Rectal smooth muscle tissue (tissue), 1 donor: ENCODE results near the gene LRRC8D.

ENCODE experiments used
- H3K27ac ChIP-seq: one replicate; pipeline ENCODE4 v1.7.0; 2013; ENCODE audit warnings: low read depth, low read length, inconsistent platforms
- H3K27me3 ChIP-seq: one replicate; pipeline ENCODE4 v1.7.0; 2013; ENCODE audit warnings: low read length; ENCODE audit not compliant: control insufficient read depth, insufficient read depth
- H3K36me3 ChIP-seq: one replicate; pipeline ENCODE4 v1.7.0; 2013; ENCODE audit warnings: low read length; ENCODE audit not compliant: control insufficient read depth, insufficient read depth
- H3K4me1 ChIP-seq: one replicate; pipeline ENCODE4 v1.7.0; 2013; ENCODE audit warnings: low read length; ENCODE audit not compliant: control insufficient read depth, insufficient read depth
- H3K4me3 ChIP-seq: one replicate; pipeline ENCODE4 v1.7.0; 2013; ENCODE audit warnings: low read length
- H3K9ac ChIP-seq: one replicate; pipeline ENCODE4 v1.7.0; 2013; ENCODE audit warnings: low read length

LRRC8D gene

GRCh38 chr1:89884718-89885596 lies 64.1 kb downstream of the LRRC8D start:
- Histone ChIP-seq H3K27me3 (no peaks in the 10 kb centered on the region), H3K36me3 (no peaks in the 10 kb centered on the region), H3K4me1 (no peaks in the 10 kb centered on the region), H3K9ac (no peak overlapping the region), H3K27ac (no peak overlapping the region), H3K4me3 (no peak overlapping the region)

- no peaks in the 10 kb centered on the region for H3K4me1 ChIP-seq
- no peaks in the 10 kb centered on the region for H3K36me3 ChIP-seq
- no peak overlapping the region for H3K4me3 ChIP-seq
- no peaks in the 10 kb centered on the region for H3K27me3 ChIP-seq
- H3K27ac ChIP-seq, result no peak overlapping the region
- H3K9ac ChIP-seq, result no peak overlapping the region
These were observed 66.4 kb downstream of the LRRC8D start for GRCh38 chr1:89887270-89887669.

- H3K4me3 ChIP-seq, result no peak overlapping the region
- H3K9ac ChIP-seq, result no peak overlapping the region
- H3K36me3 ChIP-seq, result no peaks in the 10 kb centered on the region
- H3K27ac ChIP-seq, result no peak overlapping the region
- no peaks in the 10 kb centered on the region for H3K4me1 ChIP-seq
- H3K27me3 ChIP-seq, result no peaks in the 10 kb centered on the region
These were observed 66.9 kb downstream of the LRRC8D start for GRCh38 chr1:89887713-89888112.

GRCh38 chr1:89888480-89889322 lies 67.9 kb downstream of the LRRC8D start:
- Histone ChIP-seq H3K36me3 (no peaks in the 10 kb centered on the region), H3K4me3 (no peak overlapping the region), H3K27ac (no peak overlapping the region), H3K9ac (no peak overlapping the region), H3K27me3 (no peaks in the 10 kb centered on the region), H3K4me1 (no peaks in the 10 kb centered on the region)

- Histone ChIP-seq H3K27me3 (no peaks in the 10 kb centered on the region), H3K4me1 (no peaks in the 10 kb centered on the region), H3K36me3 (no peaks in the 10 kb centered on the region), H3K4me3 (no peak overlapping the region), H3K27ac (no peak overlapping the region), H3K9ac (no peak overlapping the region)
These were observed 68.4 kb downstream of the LRRC8D start for GRCh38 chr1:89889323-89889615.

- H3K9ac ChIP-seq, result no peak overlapping the region
- H3K27ac ChIP-seq, result no peak overlapping the region
- H3K27me3 ChIP-seq, result no peaks in the 10 kb centered on the region
- H3K36me3 ChIP-seq, result no peaks in the 10 kb centered on the region
- no peaks in the 10 kb centered on the region for H3K4me1 ChIP-seq
- no peak overlapping the region for H3K4me3 ChIP-seq
These were observed 69.4 kb downstream of the LRRC8D start for GRCh38 chr1:89890085-89890752.

GRCh38 chr1:89892816-89893215 lies 72.0 kb downstream of the LRRC8D start:
- Histone ChIP-seq H3K4me1 (no peaks in the 10 kb centered on the region), H3K36me3 (no peaks in the 10 kb centered on the region), H3K9ac (no peak overlapping the region), H3K27ac (no peak overlapping the region), H3K27me3 (no peaks in the 10 kb centered on the region), H3K4me3 (no peak overlapping the region)

- H3K9ac ChIP-seq, result no peak overlapping the region
- H3K27ac ChIP-seq, result no peak overlapping the region
- H3K4me1 ChIP-seq, result no peaks in the 10 kb centered on the region
- no peak overlapping the region for H3K4me3 ChIP-seq
- no peaks in the 10 kb centered on the region for H3K27me3 ChIP-seq
- no peaks in the 10 kb centered on the region for H3K36me3 ChIP-seq
These were observed 73.7 kb downstream of the LRRC8D start for GRCh38 chr1:89894210-89895201.

- Histone ChIP-seq H3K4me3 (no peak overlapping the region), H3K4me1 (no peaks in the 10 kb centered on the region), H3K27me3 (no peaks in the 10 kb centered on the region), H3K9ac (no peak overlapping the region), H3K36me3 (no peaks in the 10 kb centered on the region), H3K27ac (no peak overlapping the region)
These were observed 75.5 kb downstream of the LRRC8D start for GRCh38 chr1:89896105-89896942.

- no peak overlapping the region for H3K4me3 ChIP-seq
- H3K27me3 ChIP-seq, result no peaks in the 10 kb centered on the region
- H3K36me3 ChIP-seq, result no peaks in the 10 kb centered on the region
- no peak overlapping the region for H3K9ac ChIP-seq
- H3K27ac ChIP-seq, result no peak overlapping the region
- H3K4me1 ChIP-seq, result no peaks in the 10 kb centered on the region
These were observed 76.7 kb downstream of the LRRC8D start for GRCh38 chr1:89897347-89898133.
